Activated CD8-positive, alpha-beta memory T cell treated with anti-CD3 and anti-CD28 coated beads for 24 hours (primary cell): ENCODE results near the gene FAM149B1.

ENCODE experiments used
- DNase-seq: peaks from one replicate; pipeline ENCODE4 v3.0.0-alpha.2; 2020

FAM149B1 gene

DNA sequence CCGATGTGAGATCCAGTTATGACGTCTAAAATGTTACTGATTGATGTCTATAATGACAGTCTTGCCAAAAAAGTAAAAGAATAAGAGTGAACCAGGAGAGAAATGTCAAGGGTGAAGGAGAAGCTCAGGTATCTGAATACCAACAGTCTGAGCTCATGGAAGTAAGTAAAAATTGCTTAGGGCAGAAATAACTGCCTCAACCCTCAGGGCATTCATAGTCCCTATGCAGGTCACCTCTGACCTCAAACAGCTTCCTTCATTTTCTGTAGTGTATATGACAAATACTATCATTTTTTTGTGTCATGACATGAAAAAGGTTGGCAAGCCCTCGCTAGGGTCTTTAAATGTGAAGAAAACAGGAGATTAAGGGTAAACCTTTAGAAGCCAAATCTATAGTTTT, 125.5 kb downstream of the FAM149B1 start:
- no peak for DNase-seq
